GM12878 (cell line): Measurements from ENCODE around the gene TSFM.

Source experiments
- BRCA1 ChIP-seq: IDR thresholded peaks from 2 replicates; pipeline ENCODE4 v1.6.1; 2011; ENCODE audit warnings: low read depth, low read length, improper control_type of control experiment
- CTCF ChIP-seq, 3 experiments: IDR thresholded peaks in 2 of 3; conservative IDR thresholded peaks in 1 of 3; 2 replicates each; pipeline ENCODE4 v1.5.1; 2011; ENCODE audit warnings: low read depth in 3 of 3, low read length in 3 of 3, mild to moderate bottlenecking in 3 of 3, control low read depth in 2 of 3, moderate library complexity in 2 of 3, inconsistent platforms in 1 of 3, mixed read lengths in 1 of 3; ENCODE audit not compliant: control insufficient read depth in 2 of 3, insufficient read depth in 1 of 3; ENCODE audit errors: extremely low read depth in 1 of 3
- JUNB ChIP-seq: IDR thresholded peaks from 2 replicates; pipeline ENCODE4 v1.6.1; 2016; ENCODE audit warnings: antibody characterized with exemption, mild to moderate bottlenecking
- MYC ChIP-seq: IDR thresholded peaks from 2 replicates; pipeline ENCODE4 v1.6.1; 2011; ENCODE audit warnings: mild to moderate bottlenecking, low read length, moderate library complexity, inconsistent platforms; ENCODE audit not compliant: insufficient read depth, insufficient replicate concordance, insufficient read length, severe bottlenecking
- RAD21 ChIP-seq: IDR thresholded peaks from 2 replicates; pipeline ENCODE4 v1.6.1; 2011; ENCODE audit warnings: mild to moderate bottlenecking, low read depth, low read length, moderate library complexity; ENCODE audit not compliant: insufficient read depth
- STAT3 ChIP-seq: IDR thresholded peaks from 2 replicates; pipeline ENCODE4 v1.6.1; 2011; ENCODE audit warnings: low read depth, low read length, improper control_type of control experiment
- ZZZ3 ChIP-seq: IDR thresholded peaks from 2 replicates; pipeline ENCODE4 v1.6.1; 2011; ENCODE audit warnings: low read depth; ENCODE audit not compliant: control insufficient read depth, insufficient read length

- TF ChIP-seq STAT3: no peak
- TF ChIP-seq RAD21: no peak
- no peak for TF ChIP-seq BRCA1
- TF ChIP-seq JUNB: no peak
- TF ChIP-seq MYC: no peak
- TF ChIP-seq CTCF (IDR thresholded peaks at IDR 0.05 in 2 of 3, conservative IDR thresholded peaks at IDR 0.05 in 1 of 3; ENCODE audit: control insufficient read depth in 2 of 3, extremely low read depth in 1 of 3, insufficient read depth in 1 of 3, low read depth in 3 of 3, low read length in 3 of 3): no peak
- TF ChIP-seq ZZZ3: no peak
These were observed 786 bp upstream of the TSFM start for GRCh38 chr12:57781801-57782200.
